ENCODE data around the gene OR8K3. TPM values are rescaled to one million over a fixed set of nuclear protein-coding genes. Genes with fewer than 3 reads are reported as not detected.

Gene OR8K3
- not detected for total RNA-seq
- long read RNA-seq = 0 reads

GRCh38 chr11:56314844-56315243 lies at the start of gene OR8K3:
Gene OR8K3 (plus strand): TSS chr11:56315144. CDS start chr11:56318307, 3,163 bp downstream.
- intact Hi-C loops (cut with DNase I) = no loop called here
- no peak for ATAC-seq
- no peak for DNase-seq

- DNase-seq (no peak), ATAC-seq (no peak)
- intact Hi-C loops (cut with DNase I) = no loop called here
Observed at GRCh38 chr11:56271092-56271491, 43.9 kb upstream of the OR8K3 start.

GRCh38 chr11:56273854-56274253 lies 41.1 kb upstream of the OR8K3 start, which contains the start of gene OR5T1:
Gene OR5T1 (plus strand): TSS chr11:56274154. CDS start chr11:56275639, 1,485 bp downstream.
- DNase-seq = no peak
- no peak for ATAC-seq
- intact Hi-C loops (cut with DNase I) = no loop called here

GRCh38 chr11:56292154-56292553 lies 22.8 kb upstream of the OR8K3 start, which contains the start of gene OR8H1:
Gene OR8H1 (minus strand): TSS chr11:56292254. CDS start chr11:56291062, 1,192 bp downstream.
- DNase-seq (no peak), ATAC-seq (no peak)
- intact Hi-C loops (cut with DNase I) = no loop called here

- ATAC-seq = no peak
- intact Hi-C loops (cut with DNase I) = no loop called here
- no peak for DNase-seq
Observed at GRCh38 chr11:56296898-56297297, 18.0 kb upstream of the OR8K3 start.

- intact Hi-C loops (cut with DNase I) = no loop called here
- no peak for DNase-seq
- ATAC-seq = no peak
Observed at GRCh38 chr11:56307836-56308235, 7.1 kb upstream of the OR8K3 start.

GRCh38 chr11:56331861-56332491 lies 17.0 kb downstream of the OR8K3 start:
- DNase-seq (no peak), ATAC-seq (no peak)
- intact Hi-C loops (cut with DNase I) = no loop called here

- intact Hi-C loops (cut with DNase I) = no loop called here
- DNase-seq (no peak), ATAC-seq (no peak)
Observed at GRCh38 chr11:56333156-56333555, 18.2 kb downstream of the OR8K3 start.

GRCh38 chr11:56340289-56340688 lies 25.3 kb downstream of the OR8K3 start:
- no peak for DNase-seq
- no peak for ATAC-seq
- intact Hi-C loops (cut with DNase I) = no loop called here

GRCh38 chr11:56345739-56346138 lies 30.8 kb downstream of the OR8K3 start, which contains the start of gene OR8K1:
Gene OR8K1 (plus strand): TSS chr11:56346039. CDS start chr11:56346039, 0 bp downstream.
- intact Hi-C loops (cut with DNase I) = no loop called here

GRCh38 chr11:56353991-56354390 lies 39.0 kb downstream of the OR8K3 start, which contains the start of gene OR8J1:
Gene OR8J1 (plus strand): TSS chr11:56354291. CDS start chr11:56360247, 5,956 bp downstream.
- no peak for DNase-seq
- no peak for ATAC-seq
- intact Hi-C loops (cut with DNase I) = no loop called here

More at GRCh38 chr11:56345739-56346138, 30.8 kb downstream of the OR8K3 start, which contains the start of gene OR8K1:
- no peak for ATAC-seq
- no peak for DNase-seq

Other genes starting within 250 kb of the OR8K3 start
- gene OR8I2, start 221.8 kb upstream of the OR8K3 start, total RNA-seq = not detected
- not detected for gene OR8H2, start 211.5 kb upstream of the OR8K3 start, total RNA-seq
- not detected for gene OR8H3, start 192.8 kb upstream of the OR8K3 start, total RNA-seq
- not detected for gene OR8J3, start 174.9 kb upstream of the OR8K3 start, total RNA-seq
- not detected for gene OR8K5, start 154.8 kb upstream of the OR8K3 start, total RNA-seq
- gene OR5J2, start 138.5 kb upstream of the OR8K3 start, total RNA-seq = not detected
- not detected for gene OR5T2, start 80.9 kb upstream of the OR8K3 start, total RNA-seq
- not detected for gene OR5T3, start 62.9 kb upstream of the OR8K3 start, total RNA-seq
- gene OR5T1, start 41.0 kb upstream of the OR8K3 start, total RNA-seq = not detected
- not detected for gene OR8H1, start 22.9 kb upstream of the OR8K3 start, total RNA-seq
- not detected for gene OR8K1, start 30.9 kb downstream of the OR8K3 start, total RNA-seq
- gene OR8J1, start 39.1 kb downstream of the OR8K3 start, total RNA-seq = not detected
- not detected for gene OR8U1, start 60.5 kb downstream of the OR8K3 start, total RNA-seq
- not detected for gene OR5AL1, start 97.6 kb downstream of the OR8K3 start, total RNA-seq
- not detected for gene OR5M3, start 158.2 kb downstream of the OR8K3 start, total RNA-seq
- gene OR5M8, start 176.2 kb downstream of the OR8K3 start, total RNA-seq = not detected
- not detected for gene OR5M11, start 228.1 kb downstream of the OR8K3 start, total RNA-seq